ENCODE measurements around the gene NHEJ1. TPM values are rescaled to one million over a fixed set of nuclear protein-coding genes. Genes with fewer than 3 reads are reported as not detected.

NHEJ1 gene
- total and polyA plus RNA-seq, 2 of the 13 experiments (the other 11 are each of a cell fraction or from before 2014, with no cell fraction given), result 30.0 to 30.7 TPM

GRCh38 chr2:219165058-219165911 lies 4.7 kb upstream of the NHEJ1 start:
- ATAC-seq (no peak), FAIRE-seq (no peak), DNase-seq (ENCODE audit: low spot score) (no peak)
- Histone ChIP-seq H3K9ac (ENCODE audit: insufficient read depth, low read depth, low read length) (no peak overlapping the region), H3K27me3 (ENCODE audit: control insufficient read depth in 1 of 2, insufficient read depth in 2 of 2, low read length in 2 of 2) (peaks cover 0 to 2% of the 10 kb centered on the region in 2 experiments; a peak in 1 of 5 replicates), H2AFZ (ENCODE audit: low read length) (no peak overlapping the region), H3K4me1 (ENCODE audit: insufficient read depth, low read length) (peaks cover 21% of the 10 kb centered on the region), H3K4me2 (ENCODE audit: low read depth, low read length) (no peak overlapping the region), H3K79me2 (ENCODE audit: insufficient read depth, low read length) (no peaks in the 10 kb centered on the region), H3K36me3 (replicated peaks in 1 of 2; ENCODE audit: control insufficient read depth in 1 of 2, insufficient read depth in 2 of 2, low read length in 2 of 2) (no peaks in the 10 kb centered on the region), H3K9me3 (ENCODE audit: low read length) (no peaks in the 10 kb centered on the region), H3K4me3 (replicated peaks in 1 of 3; ENCODE audit: insufficient read depth in 1 of 3, low read depth in 2 of 3, low read length in 3 of 3) (no peak overlapping the region), H3K27ac (ENCODE audit: extremely low read length, insufficient read depth, low read length) (no peak overlapping the region), H4K20me1 (ENCODE audit: insufficient read depth, low read length) (no peaks in the 10 kb centered on the region)
- ChIA-PET POLR2A (interaction anchor here (2.5 kb wide), 1 partner anchor 11 kb away, joined by 17 read pairs; the partner anchor contains the start of gene CNPPD1), CTCF (ENCODE audit: low intra/inter-chr PET ratio, low total read pairs) (interaction anchor here (1.4 kb wide), 1 partner anchor 46 kb away, joined by 3 read pairs; no protein-coding TSS in a partner anchor)
- in situ Hi-C loops (cut with HindIII; ENCODE audit: extremely low pct_ligation_motif_present, low pct_unique_long_range_greater_than_20kb) (no loop called here), intact Hi-C loops (cut with micrococcal nuclease; ENCODE audit: unreplicated experiment) (no loop called here)
- no TSS peak for BruUV-seq (replicated peaks)
- WGBS (ENCODE audit: low lambda C conversion rate), result 42% methylated on average over 9 of the region's 10 CpGs
- TF ChIP-seq, protein P1, sequence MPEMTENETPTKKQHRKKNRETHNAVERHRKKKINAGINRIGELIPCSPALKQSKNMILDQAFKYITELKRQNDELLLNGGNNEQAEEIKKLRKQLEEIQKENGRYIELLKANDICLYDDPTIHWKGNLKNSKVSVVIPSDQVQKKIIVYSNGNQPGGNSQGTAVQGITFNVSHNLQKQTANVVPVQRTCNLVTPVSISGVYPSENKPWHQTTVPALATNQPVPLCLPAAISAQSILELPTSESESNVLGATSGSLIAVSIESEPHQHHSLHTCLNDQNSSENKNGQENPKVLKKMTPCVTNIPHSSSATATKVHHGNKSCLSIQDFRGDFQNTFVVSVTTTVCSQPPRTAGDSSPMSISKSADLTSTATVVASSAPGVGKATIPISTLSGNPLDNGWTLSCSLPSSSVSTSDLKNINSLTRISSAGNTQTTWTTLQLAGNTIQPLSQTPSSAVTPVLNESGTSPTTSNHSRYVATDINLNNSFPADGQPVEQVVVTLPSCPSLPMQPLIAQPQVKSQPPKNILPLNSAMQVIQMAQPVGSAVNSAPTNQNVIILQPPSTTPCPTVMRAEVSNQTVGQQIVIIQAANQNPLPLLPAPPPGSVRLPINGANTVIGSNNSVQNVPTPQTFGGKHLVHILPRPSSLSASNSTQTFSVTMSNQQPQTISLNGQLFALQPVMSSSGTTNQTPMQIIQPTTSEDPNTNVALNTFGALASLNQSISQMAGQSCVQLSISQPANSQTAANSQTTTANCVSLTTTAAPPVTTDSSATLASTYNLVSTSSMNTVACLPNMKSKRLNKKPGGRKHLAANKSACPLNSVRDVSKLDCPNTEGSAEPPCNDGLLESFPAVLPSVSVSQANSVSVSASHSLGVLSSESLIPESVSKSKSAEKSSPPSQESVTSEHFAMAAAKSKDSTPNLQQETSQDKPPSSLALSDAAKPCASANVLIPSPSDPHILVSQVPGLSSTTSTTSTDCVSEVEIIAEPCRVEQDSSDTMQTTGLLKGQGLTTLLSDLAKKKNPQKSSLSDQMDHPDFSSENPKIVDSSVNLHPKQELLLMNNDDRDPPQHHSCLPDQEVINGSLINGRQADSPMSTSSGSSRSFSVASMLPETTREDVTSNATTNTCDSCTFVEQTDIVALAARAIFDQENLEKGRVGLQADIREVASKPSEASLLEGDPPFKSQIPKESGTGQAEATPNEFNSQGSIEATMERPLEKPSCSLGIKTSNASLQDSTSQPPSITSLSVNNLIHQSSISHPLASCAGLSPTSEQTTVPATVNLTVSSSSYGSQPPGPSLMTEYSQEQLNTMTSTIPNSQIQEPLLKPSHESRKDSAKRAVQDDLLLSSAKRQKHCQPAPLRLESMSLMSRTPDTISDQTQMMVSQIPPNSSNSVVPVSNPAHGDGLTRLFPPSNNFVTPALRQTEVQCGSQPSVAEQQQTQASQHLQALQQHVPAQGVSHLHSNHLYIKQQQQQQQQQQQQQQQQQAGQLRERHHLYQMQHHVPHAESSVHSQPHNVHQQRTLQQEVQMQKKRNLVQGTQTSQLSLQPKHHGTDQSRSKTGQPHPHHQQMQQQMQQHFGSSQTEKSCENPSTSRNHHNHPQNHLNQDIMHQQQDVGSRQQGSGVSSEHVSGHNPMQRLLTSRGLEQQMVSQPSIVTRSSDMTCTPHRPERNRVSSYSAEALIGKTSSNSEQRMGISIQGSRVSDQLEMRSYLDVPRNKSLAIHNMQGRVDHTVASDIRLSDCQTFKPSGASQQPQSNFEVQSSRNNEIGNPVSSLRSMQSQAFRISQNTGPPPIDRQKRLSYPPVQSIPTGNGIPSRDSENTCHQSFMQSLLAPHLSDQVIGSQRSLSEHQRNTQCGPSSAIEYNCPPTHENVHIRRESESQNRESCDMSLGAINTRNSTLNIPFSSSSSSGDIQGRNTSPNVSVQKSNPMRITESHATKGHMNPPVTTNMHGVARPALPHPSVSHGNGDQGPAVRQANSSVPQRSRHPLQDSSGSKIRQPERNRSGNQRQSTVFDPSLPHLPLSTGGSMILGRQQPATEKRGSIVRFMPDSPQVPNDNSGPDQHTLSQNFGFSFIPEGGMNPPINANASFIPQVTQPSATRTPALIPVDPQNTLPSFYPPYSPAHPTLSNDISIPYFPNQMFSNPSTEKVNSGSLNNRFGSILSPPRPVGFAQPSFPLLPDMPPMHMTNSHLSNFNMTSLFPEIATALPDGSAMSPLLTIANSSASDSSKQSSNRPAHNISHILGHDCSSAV (CRISPR knock-in tag; IDR thresholded peaks at IDR 0.05; ENCODE audit: borderline replicate concordance), result no peak
- TF ChIP-seq ZNF687 (CRISPR knock-in tag; IDR thresholded peaks at IDR 0.05) (peak; percentile 23; the same call in 1 of the 2 replicates), MTERF4 (CRISPR knock-in tag; IDR thresholded peaks at IDR 0.05) (no peak), KAT7 (CRISPR knock-in tag; IDR thresholded peaks at IDR 0.05; ENCODE audit: borderline replicate concordance) (no peak), ZNF761 (CRISPR knock-in tag; conservative IDR thresholded peaks at IDR 0.05) (no peak), ZNF317 (CRISPR knock-in tag; IDR thresholded peaks at IDR 0.05) (no peak), ZFP36L2 (CRISPR knock-in tag; IDR thresholded peaks at IDR 0.05) (no peak), KDM6A (CRISPR knock-in tag; IDR thresholded peaks at IDR 0.05; ENCODE audit: low read depth) (no peak), MTA3 (CRISPR knock-in tag; IDR thresholded peaks at IDR 0.05) (no peak), NFIB (CRISPR knock-in tag; IDR thresholded peaks at IDR 0.05; ENCODE audit: borderline replicate concordance) (peak; percentile 37; the same call in 1 of the 2 replicates)

Data from HepG2 (cell line).